WERI-Rb-1 (cell line): Measurements from ENCODE around the gene FIBCD1.

Experiments
- DNase-seq: peaks from one replicate; pipeline ENCODE4 v3.0.0-alpha.2; 2020
- H3K27ac ChIP-seq: fragments of 250-450 bp; sonication (Bioruptor Pico); 2 replicates; pipeline ENCODE4 v1.5.1; 2020; ENCODE audit warnings: mild to moderate bottlenecking, moderate library complexity
- H3K27me3 ChIP-seq: fragments of 250-450 bp; sonication (Bioruptor Pico); 2 replicates; pipeline ENCODE4 v1.5.1; 2021; ENCODE audit warnings: mild to moderate bottlenecking, low read depth, moderate library complexity; ENCODE audit not compliant: insufficient read depth, severe bottlenecking
- H3K36me3 ChIP-seq: fragments of 250-450 bp; sonication (Bioruptor Pico); 2 replicates; pipeline ENCODE4 v1.5.1; 2020; ENCODE audit warnings: mild to moderate bottlenecking, moderate library complexity
- H3K4me3 ChIP-seq: 2 replicates; pipeline ENCODE4 v1.5.1; 2011; ENCODE audit warnings: low read depth, mild to moderate bottlenecking, control low read depth, low read length
- H3K9me3 ChIP-seq: fragments of 250-450 bp; sonication (Bioruptor Pico); 2 replicates; pipeline ENCODE4 v1.5.1; 2021; ENCODE audit warnings: mild to moderate bottlenecking, moderate library complexity; ENCODE audit not compliant: severe bottlenecking
- CTCF ChIP-seq: IDR thresholded peaks from 2 replicates; pipeline ENCODE4 v1.5.1; 2011; ENCODE audit warnings: low read depth, mild to moderate bottlenecking, control low read depth, inconsistent platforms, low read length

The FIBCD1 gene

GRCh38 chr9:130871395-130872062, 67.5 kb downstream of the FIBCD1 start:
- DNase-seq, result no peak
- Histone ChIP-seq H3K36me3 (peaks cover 98% of the 10 kb centered on the region), H3K27me3 (no peaks in the 10 kb centered on the region), H3K9me3 (no peaks in the 10 kb centered on the region), H3K27ac (no peak overlapping the region), H3K4me3 (no peak overlapping the region)
- no peak for TF ChIP-seq CTCF

GRCh38 chr9:130870491-130871381, 68.3 kb downstream of the FIBCD1 start:
- DNase-seq, result no peak
- H3K4me3 ChIP-seq, result no peak overlapping the region
- TF ChIP-seq CTCF, result no peak
- H3K36me3 ChIP-seq, result peaks cover 97% of the 10 kb centered on the region
- no peaks in the 10 kb centered on the region for H3K9me3 ChIP-seq
- H3K27me3 ChIP-seq, result no peaks in the 10 kb centered on the region
- H3K27ac ChIP-seq, result no peak overlapping the region

GRCh38 chr9:130869250-130869649, 69.8 kb downstream of the FIBCD1 start:
- Histone ChIP-seq H3K36me3 (peaks cover 96% of the 10 kb centered on the region), H3K9me3 (no peaks in the 10 kb centered on the region), H3K27me3 (no peaks in the 10 kb centered on the region), H3K27ac (no peak overlapping the region), H3K4me3 (no peak overlapping the region)
- no peak for DNase-seq
- TF ChIP-seq CTCF, result no peak

GRCh38 chr9:130868230-130868629, 70.8 kb downstream of the FIBCD1 start:
- TF ChIP-seq CTCF, result no peak
- no peaks in the 10 kb centered on the region for H3K9me3 ChIP-seq
- peaks cover 96% of the 10 kb centered on the region for H3K36me3 ChIP-seq
- no peak overlapping the region for H3K4me3 ChIP-seq
- H3K27ac ChIP-seq, result no peak overlapping the region
- DNase-seq, result no peak
- no peaks in the 10 kb centered on the region for H3K27me3 ChIP-seq

- no peak for DNase-seq
- Histone ChIP-seq H3K36me3 (peaks cover 96% of the 10 kb centered on the region), H3K4me3 (no peak overlapping the region), H3K27me3 (no peaks in the 10 kb centered on the region), H3K27ac (no peak overlapping the region), H3K9me3 (no peaks in the 10 kb centered on the region)
- TF ChIP-seq CTCF, result no peak
These were observed 71.5 kb downstream of the FIBCD1 start for GRCh38 chr9:130867556-130867955.
